Colon (tissue), 2 donors: ENCODE results near the gene C16orf86.
"Not testable (repeated sequence)": the region's sequence is repeated elsewhere in the genome, so short reads cannot be mapped to it uniquely, and the experiment has no call there.

Experiments
- FAIRE-seq: peaks from 2 replicates; lab custom pipeline; 2012; peaks lifted over from hg19 to GRCh38; lab: Jason Lieb, UNC
- donor health status: control.
- donor health status: control.

C16orf86 gene

GRCh38 chr16:67667453-67667816 lies 821 bp downstream of the C16orf86 start:
- FAIRE-seq = no peak

DNA sequence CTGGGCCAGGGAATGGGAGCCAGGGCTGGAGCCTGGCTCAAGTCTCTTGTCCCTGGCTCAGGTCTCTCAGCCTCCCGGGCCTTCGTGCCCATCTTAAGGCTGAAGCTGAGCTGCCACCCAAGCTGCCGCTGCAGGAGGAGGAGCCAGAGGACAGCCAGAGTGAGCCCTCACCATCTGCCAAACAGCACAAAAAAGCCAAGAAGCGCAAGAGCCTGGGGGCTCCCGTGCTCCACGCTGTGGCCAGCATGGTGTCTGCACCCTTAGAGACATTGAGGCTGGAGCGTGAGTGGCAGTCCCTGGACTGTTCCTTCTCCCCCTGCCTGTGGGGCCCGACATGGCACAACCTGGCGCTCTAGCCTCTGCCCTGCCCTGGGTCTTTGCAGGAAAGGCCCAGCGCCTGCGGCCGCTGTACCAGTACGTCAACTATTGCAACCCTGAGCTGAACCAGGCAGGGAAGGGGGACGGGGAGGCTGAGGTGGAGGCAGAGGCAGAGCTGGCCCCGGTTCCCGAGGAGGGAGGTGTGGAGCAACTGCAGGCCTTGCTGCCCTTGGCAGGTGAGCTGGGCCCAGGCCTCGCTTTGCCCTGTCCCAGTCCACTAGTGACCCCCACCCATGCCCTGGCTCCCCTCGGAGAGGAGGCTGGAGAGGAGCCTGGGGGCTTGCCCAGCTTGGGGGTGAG lies 1.3 kb downstream of the C16orf86 start:
- FAIRE-seq = no peak

DNA sequence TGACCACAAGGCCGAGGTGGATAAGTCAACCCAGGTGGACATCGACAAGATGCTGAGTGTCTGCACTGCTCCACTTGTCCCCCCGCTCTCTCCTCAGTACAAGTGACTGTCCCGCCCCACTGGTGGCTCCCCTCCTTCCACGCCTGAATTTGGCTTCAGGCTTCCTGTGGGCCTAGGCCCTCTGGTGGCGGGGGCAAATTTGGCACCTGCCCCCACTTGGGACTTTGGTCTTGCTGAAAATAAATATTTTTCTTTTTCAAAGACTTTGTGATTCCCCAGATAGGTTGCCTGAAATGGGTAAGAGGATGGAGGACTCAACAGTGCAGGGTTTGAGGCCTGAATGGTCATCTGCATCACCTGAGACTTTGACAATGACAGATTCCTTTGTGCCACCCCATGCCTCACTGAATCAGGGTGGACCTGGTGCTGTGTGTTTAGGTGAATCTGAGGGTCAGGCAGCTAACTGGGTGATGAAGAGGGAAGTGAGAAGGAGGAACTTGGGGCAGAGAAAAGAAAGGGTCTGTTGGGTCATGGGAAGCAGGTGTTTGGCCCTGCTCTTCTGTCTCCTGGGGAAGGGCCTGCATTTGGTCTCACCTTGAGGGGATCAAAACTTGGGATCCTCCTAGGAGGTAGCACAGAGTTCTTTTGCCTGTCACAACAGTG lies 2.0 kb downstream of the C16orf86 start:
- no peak for FAIRE-seq

DNA sequence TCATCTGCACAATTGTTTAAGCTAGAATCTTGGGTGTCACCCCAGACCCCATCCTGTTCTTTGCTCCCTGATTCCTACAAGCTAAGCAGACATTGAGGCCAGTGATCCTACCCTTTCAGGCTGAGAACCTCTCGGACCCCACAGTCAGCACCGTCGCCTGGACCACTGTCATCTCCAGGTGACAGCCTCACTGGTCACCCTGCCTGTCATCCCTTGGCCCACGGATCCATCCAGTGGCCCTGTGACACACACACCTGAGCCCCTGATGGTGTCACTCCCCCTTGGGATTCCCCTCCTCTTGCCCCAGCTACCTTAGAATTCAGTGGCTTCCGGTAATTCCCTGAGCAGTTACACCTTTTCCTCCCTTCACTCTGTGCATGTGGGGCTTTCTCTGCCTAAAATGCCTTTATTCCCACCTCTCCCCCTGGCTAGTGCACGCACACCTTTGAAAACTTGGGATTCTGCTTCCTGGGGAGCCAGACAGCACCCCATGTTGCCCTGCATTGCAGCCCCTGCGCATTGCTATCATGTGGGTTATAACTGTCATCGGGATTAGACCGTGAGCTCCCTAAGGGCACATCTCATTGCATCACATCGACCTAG lies 3.0 kb downstream of the C16orf86 start:
- no peak for FAIRE-seq

- FAIRE-seq = no peak
Measured at GRCh38 chr16:67672306-67672705, 5.7 kb downstream of the C16orf86 start.

DNA sequence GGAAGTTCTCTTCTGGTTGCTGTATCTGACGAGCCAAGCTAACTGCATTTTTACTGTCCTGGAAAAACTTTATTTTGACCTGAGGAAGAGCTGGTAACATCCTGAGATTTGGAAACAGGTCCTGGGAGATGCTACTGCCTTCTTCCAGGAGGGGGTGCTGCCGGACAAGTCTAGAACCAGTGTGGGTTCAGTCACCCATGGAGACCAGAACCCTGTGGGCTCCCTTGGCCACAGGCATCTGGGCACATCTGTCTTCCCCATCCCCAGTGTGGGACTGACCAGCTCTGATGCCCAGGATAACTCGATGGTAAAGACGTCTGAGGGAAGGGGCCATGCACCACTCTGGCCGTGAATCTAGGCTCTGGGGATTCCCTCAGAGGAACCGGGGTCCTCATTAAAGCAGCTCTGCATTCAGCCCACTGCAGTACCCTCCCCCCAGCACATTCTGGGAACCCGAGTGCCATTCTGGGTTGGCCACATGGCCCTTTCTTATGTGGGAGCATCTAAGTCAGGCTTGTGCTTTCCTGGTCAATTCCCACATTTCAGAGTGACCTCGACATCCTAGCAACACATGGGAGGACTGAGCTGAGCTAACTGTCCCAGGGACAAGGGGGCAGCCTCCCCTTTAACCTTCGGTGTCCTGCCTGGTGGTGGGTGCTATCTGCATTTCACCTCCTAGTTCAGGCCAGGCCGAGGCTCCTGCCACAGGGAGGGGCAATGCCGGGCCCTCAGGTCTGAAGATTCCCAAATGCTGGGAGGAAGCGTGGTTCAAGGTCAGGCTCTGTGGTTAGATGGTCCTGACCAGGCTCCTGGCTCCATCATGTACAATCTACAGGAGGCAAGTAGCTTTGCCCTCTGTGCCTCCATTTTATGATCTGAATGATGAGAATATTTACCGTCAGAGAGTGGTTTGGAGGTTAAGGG lies 6.4 kb downstream of the C16orf86 start:
- FAIRE-seq = no peak

GRCh38 chr16:67673712-67674580 lies 7.3 kb downstream of the C16orf86 start:
- no peak for FAIRE-seq

GRCh38 chr16:67674851-67675578 lies 8.4 kb downstream of the C16orf86 start:
- FAIRE-seq = no peak

DNA sequence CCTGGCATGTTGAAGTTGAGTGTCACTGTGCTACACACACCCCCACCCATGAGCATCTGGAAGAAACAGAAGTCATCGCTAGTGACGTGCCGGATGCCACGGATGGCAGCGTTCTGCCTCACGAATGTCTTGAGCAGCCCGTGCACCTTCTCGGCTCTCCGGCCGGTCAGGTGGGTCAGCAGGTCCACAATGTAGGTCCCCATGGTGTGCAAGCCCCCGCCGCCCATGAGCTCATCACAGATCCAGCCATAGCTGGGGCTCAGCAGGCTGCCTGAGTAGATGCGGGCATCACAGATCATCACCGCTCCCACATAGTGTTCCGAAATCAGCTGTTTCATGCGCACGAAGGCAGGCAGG lies 8.9 kb downstream of the C16orf86 start:
- no peak for FAIRE-seq

DNA sequence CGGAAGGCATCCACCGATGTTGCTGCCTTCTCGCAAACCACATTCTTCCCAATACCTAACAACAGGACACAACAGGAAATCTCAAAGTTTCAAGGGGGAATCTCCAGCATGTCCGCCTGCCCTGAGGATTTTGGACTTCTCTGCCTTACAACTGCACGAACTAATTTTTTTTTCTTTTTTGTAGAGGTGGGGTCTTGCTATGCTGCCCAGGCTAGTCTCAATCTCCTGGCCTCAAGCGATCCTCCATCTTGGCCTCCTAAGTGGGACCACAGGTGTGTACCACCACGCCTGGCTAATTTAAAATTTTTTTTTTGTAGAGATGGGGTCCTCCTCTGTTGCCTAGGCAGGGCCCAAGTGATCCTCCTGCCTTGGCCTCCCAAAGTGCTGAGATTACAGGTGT lies 9.4 kb downstream of the C16orf86 start:
- no peak for FAIRE-seq

DNA sequence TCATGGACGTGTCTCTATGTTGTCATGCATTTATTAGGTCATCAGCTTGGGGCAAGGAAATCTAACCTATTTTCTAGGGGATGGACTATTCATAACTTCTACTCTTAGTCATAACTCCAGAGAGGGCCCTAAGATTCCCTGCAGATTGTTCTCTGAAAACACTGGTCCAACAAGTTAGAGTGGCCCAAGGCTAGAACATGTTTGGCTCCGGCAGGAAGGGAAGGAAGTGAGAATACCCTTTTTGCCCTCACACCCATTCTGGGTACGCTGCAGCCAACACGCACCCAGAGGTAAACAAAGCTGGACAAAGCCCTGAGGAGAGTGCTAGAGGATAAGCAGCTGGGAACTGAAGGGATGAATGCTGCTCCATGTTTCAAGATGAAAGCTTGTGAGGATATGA lies 9.9 kb downstream of the C16orf86 start:
- no peak for FAIRE-seq

GRCh38 chr16:67676939-67677338 lies 10.3 kb downstream of the C16orf86 start:
- FAIRE-seq = no peak

DNA sequence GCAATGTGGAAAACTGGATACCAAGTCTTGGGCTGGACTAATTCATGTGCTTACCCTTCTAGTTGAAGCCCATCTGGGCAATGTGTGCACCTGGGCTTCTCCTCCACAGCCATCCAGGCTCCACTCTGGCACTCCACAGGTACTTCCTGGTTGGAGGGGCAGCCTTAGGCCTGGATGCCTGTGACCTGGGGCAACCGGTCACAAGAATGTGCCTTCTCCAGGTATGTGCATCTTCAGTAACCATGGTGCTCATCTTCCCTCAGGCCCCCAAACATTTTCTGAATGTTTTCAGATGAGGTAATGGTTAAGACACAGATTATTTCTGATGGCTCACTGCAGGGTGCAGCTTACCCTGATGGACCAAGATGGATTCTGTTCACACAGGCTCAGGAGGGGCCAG lies 11.1 kb downstream of the C16orf86 start:
- no peak for FAIRE-seq

- no peak for FAIRE-seq
Measured at GRCh38 chr16:67678354-67679023, 11.9 kb downstream of the C16orf86 start.

- FAIRE-seq = no peak
Measured at GRCh38 chr16:67679935-67680897, 13.6 kb downstream of the C16orf86 start.

GRCh38 chr16:67683767-67684166 lies 17.2 kb downstream of the C16orf86 start:
- no peak for FAIRE-seq

- FAIRE-seq = no peak
Measured at GRCh38 chr16:67685388-67686112, 18.9 kb downstream of the C16orf86 start.

GRCh38 chr16:67693517-67694285 lies 27.1 kb downstream of the C16orf86 start:
- FAIRE-seq = not testable (repeated sequence)
